Ascending aorta (tissue), 2 donors: Measurements from ENCODE around the gene TAGLN. TPM values are rescaled to one million over a fixed set of nuclear protein-coding genes. Genes with fewer than 3 reads are reported as not detected.
A peak's percentile ranks its signal among the peaks of the same experiment; 100 is the strongest.

ENCODE experiments used
- DNase-seq, 2 donors: peaks; one replicate each; pipeline ENCODE4 v3.0.0-alpha.2; 2019; ENCODE audit warnings: low spot score in 2 of 2
- H3K27ac ChIP-seq, 2 donors: fragments of 200-600 bp; sonication (generic); one replicate each; pipeline ENCODE4 v1.5.1; 2016 to 2017; ENCODE audit warnings: mild to moderate bottlenecking in 1 of 2
- H3K27me3 ChIP-seq: fragments of 200-600 bp; sonication (generic); one replicate; pipeline ENCODE4 v1.5.1; 2017
- H3K36me3 ChIP-seq, 2 donors: fragments of 200-600 bp; sonication (generic); one replicate each; pipeline ENCODE4 v1.5.1; 2016
- H3K4me1 ChIP-seq, 2 donors: fragments of 200-600 bp; sonication (generic); one replicate each; pipeline ENCODE4 v1.5.1; 2016 to 2017; ENCODE audit warnings: mild to moderate bottlenecking in 1 of 2
- H3K4me3 ChIP-seq, 2 donors: fragments of 200-600 bp; sonication (generic); one replicate each; pipeline ENCODE4 v1.5.1; 2016 to 2017; ENCODE audit warnings: mild to moderate bottlenecking in 1 of 2
- H3K9me3 ChIP-seq, 2 donors: fragments of 200-600 bp; sonication (generic); one replicate each; pipeline ENCODE4 v1.5.1; 2016
- CTCF ChIP-seq, 3 experiments: fragments of 200-600 bp in 2 of 3; fragments of 450-650 bp in 1 of 3; sonication (generic) in 2 of 3; IDR thresholded peaks; one replicate each; pipeline ENCODE4 v1.5.1; 2016 to 2019; ENCODE audit warnings: antibody characterized with exemption in 3 of 3, mild to moderate bottlenecking in 1 of 3, moderate library complexity in 1 of 3
- intact Hi-C: fragments of 100-400 bp; cut with DNase I; formaldehyde crosslinking; loops from one replicate; pipeline ENCODE4 v1.15.1; 2023
- total RNA-seq: library from RNA; depleted of rRNA; stranded (reverse); fragments of >200 nt; gene quantifications from one replicate; pipeline ENCODE4 v1.1.0, GENCODE V29; 2016

Gene TAGLN
- total RNA-seq, 1 donor from 2014 or later = 6,542 TPM

GRCh38 chr11:117185736-117186430 lies 13.3 kb upstream of the TAGLN start:
- TF ChIP-seq CTCF (IDR thresholded peaks at IDR 0.05) = no peak
- intact Hi-C loops = no loop called here
- H3K9me3 ChIP-seq = no peaks in the 10 kb centered on the region
- H3K4me3 ChIP-seq = no peak overlapping the region
- H3K4me1 ChIP-seq = peaks cover 5 to 9% of the 10 kb centered on the region in 2 donors
- H3K36me3 ChIP-seq = peaks cover 64 to 77% of the 10 kb centered on the region in 2 donors
- no peak for DNase-seq
- no peak overlapping the region for H3K27ac ChIP-seq
- no peaks in the 10 kb centered on the region for H3K27me3 ChIP-seq

GRCh38 chr11:117186431-117186761 lies 12.8 kb upstream of the TAGLN start:
- DNase-seq = peak in 1 of 2 donors; percentile 44
- Histone ChIP-seq H3K4me1 (peaks cover 2 to 4% of the 10 kb centered on the region in 2 donors), H3K9me3 (no peaks in the 10 kb centered on the region), H3K36me3 (peaks cover 64 to 78% of the 10 kb centered on the region in 2 donors), H3K27ac (no peak overlapping the region), H3K4me3 (no peak overlapping the region), H3K27me3 (no peaks in the 10 kb centered on the region)
- intact Hi-C loops = no loop called here
- TF ChIP-seq CTCF (IDR thresholded peaks at IDR 0.05) = no peak

GRCh38 chr11:117187007-117187406 lies 12.2 kb upstream of the TAGLN start:
- Histone ChIP-seq H3K9me3 (no peaks in the 10 kb centered on the region), H3K27me3 (no peaks in the 10 kb centered on the region), H3K36me3 (peaks cover 64 to 80% of the 10 kb centered on the region in 2 donors), H3K4me3 (no peak overlapping the region), H3K4me1 (no peaks in the 10 kb centered on the region), H3K27ac (no peak overlapping the region)
- DNase-seq = peak in 1 of 2 donors; percentile 44
- intact Hi-C loops = no loop called here
- TF ChIP-seq CTCF (IDR thresholded peaks at IDR 0.05) = no peak

GRCh38 chr11:117187428-117187798 lies 11.8 kb upstream of the TAGLN start:
- Histone ChIP-seq H3K4me1 (no peaks in the 10 kb centered on the region), H3K4me3 (no peak overlapping the region), H3K9me3 (no peaks in the 10 kb centered on the region), H3K36me3 (peaks cover 67 to 80% of the 10 kb centered on the region in 2 donors), H3K27me3 (no peaks in the 10 kb centered on the region), H3K27ac (no peak overlapping the region)
- no peak for DNase-seq
- intact Hi-C loops = no loop called here
- no peak for TF ChIP-seq CTCF (IDR thresholded peaks at IDR 0.05)

GRCh38 chr11:117187799-117188481 lies 11.2 kb upstream of the TAGLN start:
- intact Hi-C loops = no loop called here
- Histone ChIP-seq H3K4me3 (no peak overlapping the region), H3K27me3 (no peaks in the 10 kb centered on the region), H3K4me1 (no peaks in the 10 kb centered on the region), H3K9me3 (no peaks in the 10 kb centered on the region), H3K27ac (no peak overlapping the region), H3K36me3 (peaks cover 67 to 80% of the 10 kb centered on the region in 2 donors)
- DNase-seq = peak in 1 of 2 donors; percentile 60
- TF ChIP-seq CTCF (IDR thresholded peaks at IDR 0.05) = no peak
